GM12878 (cell line): Measurements from ENCODE around the gene DISC1. TPM values are rescaled to one million over a fixed set of nuclear protein-coding genes. Genes with fewer than 3 reads are reported as not detected.

Experiments used
- ATAC-seq: fragments of 200-7000 bp; cut with Tn5 transposase; 3 replicates; pipeline ENCODE4 v1.9.1; 2020; ENCODE audit warnings: mild to moderate bottlenecking, moderate library complexity
- BruUV-seq: library from RNA; stranded (reverse); fragments of 400-500 nt; replicated peaks from 2 replicates; lab custom pipeline; 2021; lab: Mats Ljungman, UMichigan
- CTCF ChIA-PET: fragments of 300-600 bp; sonication (Branson Sonifier 250); formaldehyde crosslinking; extraction: SDS; loops from one replicate; lab custom pipeline; 2021; ENCODE audit warnings: inconsistent platforms; lab: Yijun Ruan, JAX
- POLR2A ChIA-PET: fragments of 350-600 bp; formaldehyde crosslinking; extraction: SDS; loops from one replicate; lab custom pipeline; 2021; ENCODE audit warnings: inconsistent platforms; lab: Charles Lee
- RAD21 ChIA-PET: fragments of 300-600 bp; sonication (Branson Sonifier 250); formaldehyde crosslinking; loops from one replicate; lab custom pipeline; 2023; ENCODE audit warnings: antibody characterized with exemption; ENCODE audit not compliant: unreplicated experiment; lab: Charles Lee
- SMC1A ChIA-PET: fragments of 300-600 bp; sonication (Branson Sonifier 250); formaldehyde crosslinking; loops from one replicate; lab custom pipeline; 2023; ENCODE audit not compliant: unreplicated experiment, uncharacterized antibody; lab: Charles Lee
- DNase-seq: peaks from one replicate; pipeline ENCODE4 v3.0.0-alpha.2; 2011; ENCODE audit warnings: low read depth, low spot score
- FAIRE-seq: peaks from 3 replicates; lab custom pipeline; 2011; peaks lifted over from hg19 to GRCh38; lab: Jason Lieb, UNC
- H2AFZ ChIP-seq: 2 replicates; pipeline ENCODE4 v1.6.0; 2011; ENCODE audit warnings: low read depth, low read length, control low read depth; ENCODE audit not compliant: control insufficient read depth
- H3K27ac ChIP-seq: 2 replicates; pipeline ENCODE4 v1.5.1; 2011; ENCODE audit warnings: control low read depth; ENCODE audit not compliant: control insufficient read depth, insufficient read depth
- H3K27me3 ChIP-seq, 2 experiments: replicated peaks in 1 of 2; 2 replicates each; pipeline versions ENCODE4 v1.6.0 to v1.6.1; 2011; ENCODE audit warnings: low read length in 1 of 2; ENCODE audit not compliant: control insufficient read depth in 2 of 2, insufficient read depth in 2 of 2
- H3K36me3 ChIP-seq, 2 experiments: 2 replicates each; pipeline ENCODE4 v1.5.1; 2011; ENCODE audit warnings: low read length in 1 of 2; ENCODE audit not compliant: control insufficient read depth in 2 of 2, insufficient read depth in 2 of 2
- H3K4me1 ChIP-seq: 2 replicates; pipeline ENCODE4 v1.6.1; 2011; ENCODE audit warnings: mild to moderate bottlenecking, low read length, moderate library complexity, mixed read lengths; ENCODE audit not compliant: control insufficient read depth, insufficient read depth
- H3K4me2 ChIP-seq: 2 replicates; pipeline ENCODE4 v1.6.0; 2011; ENCODE audit warnings: control low read depth; ENCODE audit not compliant: control insufficient read depth, insufficient read depth
- H3K4me3 ChIP-seq: fragments of 200-600 bp; sonication (generic); 2 replicates; pipeline ENCODE4 v1.5.1; 2016
- H3K79me2 ChIP-seq: 2 replicates; pipeline ENCODE4 v1.6.0; 2011; ENCODE audit warnings: low read length; ENCODE audit not compliant: control insufficient read depth, insufficient read depth
- H3K9ac ChIP-seq: 2 replicates; pipeline ENCODE4 v1.8.0; 2011; ENCODE audit warnings: low read length, control low read depth, mixed read lengths; ENCODE audit not compliant: control insufficient read depth, insufficient read depth
- H3K9me3 ChIP-seq: replicated peaks from 3 replicates; pipeline ENCODE4 v1.5.1; 2011; ENCODE audit warnings: mild to moderate bottlenecking, low read length; ENCODE audit not compliant: control insufficient read depth, insufficient read depth
- H4K20me1 ChIP-seq: 2 replicates; pipeline ENCODE4 v1.6.0; 2011; ENCODE audit not compliant: control insufficient read depth, insufficient read depth
- ATF7 ChIP-seq: fragments of 450-650 bp; IDR thresholded peaks from 2 replicates; pipeline ENCODE4 v1.6.1; 2016; ENCODE audit warnings: low read depth, mild to moderate bottlenecking
- CHD2 ChIP-seq: IDR thresholded peaks from 2 replicates; pipeline ENCODE4 v1.6.1; 2011; ENCODE audit warnings: low read depth, low read length, improper control_type of control experiment, borderline replicate concordance
- CREB1 ChIP-seq: IDR thresholded peaks from 2 replicates; pipeline ENCODE4 v1.6.1; 2012; ENCODE audit warnings: low read depth, mild to moderate bottlenecking, inconsistent platforms
- DPF2 ChIP-seq: fragments of 450-650 bp; IDR thresholded peaks from 2 replicates; pipeline ENCODE4 v1.6.1; 2017; ENCODE audit warnings: mild to moderate bottlenecking
- EED ChIP-seq: sonication (generic); IDR thresholded peaks from 2 replicates; pipeline ENCODE4 v1.6.1; 2016; ENCODE audit warnings: antibody characterized with exemption, low read depth
- IRF3 ChIP-seq: fragments of 450-650 bp; IDR thresholded peaks from 2 replicates; pipeline ENCODE4 v1.6.1; 2014; ENCODE audit warnings: mild to moderate bottlenecking
- IRF4 ChIP-seq: IDR thresholded peaks from 2 replicates; pipeline ENCODE4 v1.6.1; 2011; ENCODE audit warnings: low read depth, low read length
- MYC ChIP-seq: IDR thresholded peaks from 2 replicates; pipeline ENCODE4 v1.6.1; 2011; ENCODE audit warnings: mild to moderate bottlenecking, low read length, moderate library complexity, inconsistent platforms; ENCODE audit not compliant: insufficient read depth, insufficient replicate concordance, insufficient read length, severe bottlenecking
- NR2C1 ChIP-seq: fragments of 450-650 bp; IDR thresholded peaks from 2 replicates; pipeline ENCODE4 v1.6.1; 2017; ENCODE audit warnings: antibody characterized with exemption, mild to moderate bottlenecking, moderate library complexity
- RCOR1 ChIP-seq: conservative IDR thresholded peaks from 2 replicates; pipeline ENCODE4 v1.6.1; 2012; ENCODE audit warnings: low read depth, low read length, improper control_type of control experiment
- WGBS: methylation state at CpG from one replicate; pipeline ENCODE4 v1.1.6; 2016; ENCODE audit warnings: low lambda C conversion rate; ENCODE audit not compliant: insufficient replicate concordance, insufficient coverage; ENCODE audit errors: missing lambda C conversion rate; 5-methylcytosine and 5-hydroxymethylcytosine counted together
- in situ Hi-C: fragments of 300-500 bp; cut with MboI; formaldehyde crosslinking; loops from 9 replicates; pipeline ENCODE4 v1.14.3; 2018; ENCODE audit warnings: mixed read lengths
- intact Hi-C: fragments of 100-400 bp; cut with micrococcal nuclease; formaldehyde crosslinking; loops from one replicate; pipeline ENCODE4 v1.14.2; 2022; ENCODE audit not compliant: unreplicated experiment
- polyA plus RNA-seq, 11 experiments: library from polyadenylated mRNA; depleted of rRNA in 4 of 11; unstranded in 6 of 11; stranded (reverse) in 5 of 11; fragments of >200 nt; fragmentation: Nextera tagmentation in 4 of 11; fragmentation: Illumina TruSeq in 1 of 11; extraction: Ambion mirVana in 4 of 11; extraction: Trizol in 1 of 11; gene quantifications; 1 replicate in 1 of 11; 2 replicates in 10 of 11; pipeline versions ENCODE4 v1.2.1 to v1.2.3, GENCODE V29; 2011 to 2016; ENCODE audit warnings: inconsistent platforms in 2 of 11, missing spikeins in 2 of 11, low read depth in 1 of 11
- total RNA-seq, 4 experiments: library from RNA; depleted of rRNA in 3 of 4; stranded (reverse); fragments of >200 nt in 3 of 4; fragmentation: Illumina TruSeq in 1 of 4; extraction: Trizol in 1 of 4; gene quantifications; 2 replicates each; pipeline versions ENCODE4 v1.2.1 to v1.2.3, GENCODE V29; 2013 to 2021
- TF ChIP-seq, protein P1 (sequence below): fragments of 150-350 bp; IDR thresholded peaks from 2 replicates; pipeline ENCODE4 v1.6.1; 2016; ENCODE audit warnings: low read depth, low read length
- TF ChIP-seq, protein P2 (sequence below): fragments of 450-650 bp; IDR thresholded peaks from 2 replicates; pipeline ENCODE4 v1.6.1; 2017; ENCODE audit warnings: mild to moderate bottlenecking, low read depth, inconsistent platforms; ENCODE audit not compliant: poor library complexity, severe bottlenecking

DISC1 gene
- total and polyA plus RNA-seq, 10 of the 15 experiments (the other 5 are each of a cell fraction or from before 2014, with no cell fraction given) = 0.05 to 0.72 (median 0.19) TPM; not detected in 1

GRCh38 chr1:231631717-231632116 lies 5.1 kb downstream of the DISC1 start:
- Histone ChIP-seq H2AFZ (no peak overlapping the region), H3K36me3 (no peaks in the 10 kb centered on the region), H3K9me3 (no peaks in the 10 kb centered on the region), H4K20me1 (no peaks in the 10 kb centered on the region), H3K4me2 (no peak overlapping the region), H3K27me3 (peaks cover 0 to 6% of the 10 kb centered on the region in 2 experiments; a peak in 3 of 4 replicates), H3K27ac (no peak overlapping the region), H3K4me3 (no peak overlapping the region), H3K9ac (no peak overlapping the region), H3K79me2 (no peaks in the 10 kb centered on the region), H3K4me1 (peaks cover 6% of the 10 kb centered on the region; the same call in 1 of the 2 replicates)
- RAD21 ChIA-PET = no interaction called here
- no peak for FAIRE-seq
- in situ Hi-C loops (no loop called here), intact Hi-C loops (no loop called here)
- TF ChIP-seq IRF3 = no peak
- TF ChIP-seq MYC = no peak
- TF ChIP-seq NR2C1 = no peak
- no peak for TF ChIP-seq RCOR1
- TF ChIP-seq CREB1 = no peak
- no peak for TF ChIP-seq ATF7
- no peak for TF ChIP-seq IRF4
- SMC1A ChIA-PET = no interaction called here
- CTCF ChIA-PET = interaction anchor here (0.6 kb wide), 1 partner anchor 274 kb away, joined by 4 read pairs; no protein-coding TSS in a partner anchor
- BruUV-seq = no TSS peak
- WGBS = 40% methylated on average over 4 of the region's 4 CpGs
- POLR2A ChIA-PET = no interaction called here
- no peak for DNase-seq
- ATAC-seq = no peak

DNA sequence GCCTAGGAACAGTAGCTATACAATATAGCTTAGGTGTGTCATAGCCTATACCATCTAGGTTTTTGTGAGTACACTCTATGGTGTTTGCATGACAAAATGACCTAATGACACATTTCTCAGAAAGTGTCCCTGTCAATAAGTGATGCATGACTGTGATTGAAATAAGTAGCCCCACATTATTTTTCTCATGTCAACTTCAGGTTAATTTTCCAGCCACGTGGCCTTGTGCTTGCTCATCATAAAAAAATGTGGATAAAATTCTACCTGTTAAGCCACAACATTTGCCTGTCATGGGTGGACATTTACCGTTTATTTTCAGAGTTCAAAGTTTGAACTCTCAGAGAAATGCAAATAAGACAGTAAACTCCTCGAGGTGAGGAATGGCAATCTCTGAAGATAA lies 5.5 kb downstream of the DISC1 start:
- H2AFZ ChIP-seq = no peak overlapping the region
- H3K4me1 ChIP-seq = peaks cover 4% of the 10 kb centered on the region; the same call in 1 of the 2 replicates
- in situ Hi-C loops (no loop called here), intact Hi-C loops (no loop called here)
- ChIA-PET POLR2A (no interaction called here), CTCF (interaction anchor here (0.6 kb wide), 1 partner anchor 275 kb away, joined by 4 read pairs; no protein-coding TSS in a partner anchor), SMC1A (no interaction called here), RAD21 (no interaction called here)
- H3K79me2 ChIP-seq = no peaks in the 10 kb centered on the region
- H3K36me3 ChIP-seq = no peaks in the 10 kb centered on the region
- ATAC-seq = no peak
- 22% methylated on average over 3 of the region's 3 CpGs for WGBS
- no peak overlapping the region for H3K9ac ChIP-seq
- H3K4me3 ChIP-seq = no peak overlapping the region
- H3K9me3 ChIP-seq = no peaks in the 10 kb centered on the region
- no peak overlapping the region for H3K27ac ChIP-seq
- DNase-seq = no peak
- H3K4me2 ChIP-seq = no peak overlapping the region
- BruUV-seq = no TSS peak
- no peaks in the 10 kb centered on the region for H4K20me1 ChIP-seq
- FAIRE-seq = no peak
- peaks cover 0 to 6% of the 10 kb centered on the region in 2 experiments; a peak in 3 of 4 replicates for H3K27me3 ChIP-seq
- TF ChIP-seq, protein P1, sequence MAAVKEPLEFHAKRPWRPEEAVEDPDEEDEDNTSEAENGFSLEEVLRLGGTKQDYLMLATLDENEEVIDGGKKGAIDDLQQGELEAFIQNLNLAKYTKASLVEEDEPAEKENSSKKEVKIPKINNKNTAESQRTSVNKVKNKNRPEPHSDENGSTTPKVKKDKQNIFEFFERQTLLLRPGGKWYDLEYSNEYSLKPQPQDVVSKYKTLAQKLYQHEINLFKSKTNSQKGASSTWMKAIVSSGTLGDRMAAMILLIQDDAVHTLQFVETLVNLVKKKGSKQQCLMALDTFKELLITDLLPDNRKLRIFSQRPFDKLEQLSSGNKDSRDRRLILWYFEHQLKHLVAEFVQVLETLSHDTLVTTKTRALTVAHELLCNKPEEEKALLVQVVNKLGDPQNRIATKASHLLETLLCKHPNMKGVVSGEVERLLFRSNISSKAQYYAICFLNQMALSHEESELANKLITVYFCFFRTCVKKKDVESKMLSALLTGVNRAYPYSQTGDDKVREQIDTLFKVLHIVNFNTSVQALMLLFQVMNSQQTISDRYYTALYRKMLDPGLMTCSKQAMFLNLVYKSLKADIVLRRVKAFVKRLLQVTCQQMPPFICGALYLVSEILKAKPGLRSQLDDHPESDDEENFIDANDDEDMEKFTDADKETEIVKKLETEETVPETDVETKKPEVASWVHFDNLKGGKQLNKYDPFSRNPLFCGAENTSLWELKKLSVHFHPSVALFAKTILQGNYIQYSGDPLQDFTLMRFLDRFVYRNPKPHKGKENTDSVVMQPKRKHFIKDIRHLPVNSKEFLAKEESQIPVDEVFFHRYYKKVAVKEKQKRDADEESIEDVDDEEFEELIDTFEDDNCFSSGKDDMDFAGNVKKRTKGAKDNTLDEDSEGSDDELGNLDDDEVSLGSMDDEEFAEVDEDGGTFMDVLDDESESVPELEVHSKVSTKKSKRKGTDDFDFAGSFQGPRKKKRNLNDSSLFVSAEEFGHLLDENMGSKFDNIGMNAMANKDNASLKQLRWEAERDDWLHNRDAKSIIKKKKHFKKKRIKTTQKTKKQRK = no peak
- no peak for TF ChIP-seq EED
- TF ChIP-seq, protein P2, sequence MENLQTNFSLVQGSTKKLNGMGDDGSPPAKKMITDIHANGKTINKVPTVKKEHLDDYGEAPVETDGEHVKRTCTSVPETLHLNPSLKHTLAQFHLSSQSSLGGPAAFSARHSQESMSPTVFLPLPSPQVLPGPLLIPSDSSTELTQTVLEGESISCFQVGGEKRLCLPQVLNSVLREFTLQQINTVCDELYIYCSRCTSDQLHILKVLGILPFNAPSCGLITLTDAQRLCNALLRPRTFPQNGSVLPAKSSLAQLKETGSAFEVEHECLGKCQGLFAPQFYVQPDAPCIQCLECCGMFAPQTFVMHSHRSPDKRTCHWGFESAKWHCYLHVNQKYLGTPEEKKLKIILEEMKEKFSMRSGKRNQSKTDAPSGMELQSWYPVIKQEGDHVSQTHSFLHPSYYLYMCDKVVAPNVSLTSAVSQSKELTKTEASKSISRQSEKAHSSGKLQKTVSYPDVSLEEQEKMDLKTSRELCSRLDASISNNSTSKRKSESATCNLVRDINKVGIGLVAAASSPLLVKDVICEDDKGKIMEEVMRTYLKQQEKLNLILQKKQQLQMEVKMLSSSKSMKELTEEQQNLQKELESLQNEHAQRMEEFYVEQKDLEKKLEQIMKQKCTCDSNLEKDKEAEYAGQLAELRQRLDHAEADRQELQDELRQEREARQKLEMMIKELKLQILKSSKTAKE = no peak
- TF ChIP-seq DPF2 = no peak
- no peak for TF ChIP-seq CHD2
